Endothelial cell of umbilical vein (primary cell): ENCODE measurements around the gene GRAMD2B.
A peak's percentile ranks its signal among the peaks of the same experiment; 100 is the strongest.

Experiments
- CTCF ChIP-seq, 2 donors: IDR thresholded peaks; 1 replicate in 1 of 2; 2 replicates in 1 of 2; pipeline ENCODE4 v1.5.1; 2011; ENCODE audit warnings: low read length in 2 of 2, mild to moderate bottlenecking in 2 of 2, moderate library complexity in 2 of 2, control low read depth in 1 of 2, inconsistent platforms in 1 of 2, low read depth in 1 of 2; ENCODE audit not compliant: insufficient read depth in 1 of 2; ENCODE audit errors: extremely low read depth in 1 of 2
- EZH2 ChIP-seq: IDR thresholded peaks from 2 replicates; pipeline ENCODE4 v1.6.1; 2012; ENCODE audit warnings: borderline replicate concordance, low read depth, mild to moderate bottlenecking, moderate library complexity, low read length, inconsistent platforms; ENCODE audit not compliant: severe bottlenecking
- FOS ChIP-seq: IDR thresholded peaks from 2 replicates; pipeline ENCODE4 v1.6.1; 2011; ENCODE audit warnings: mild to moderate bottlenecking, low read length, moderate library complexity, borderline replicate concordance; ENCODE audit not compliant: insufficient read depth
- JUN ChIP-seq: IDR thresholded peaks from 2 replicates; pipeline ENCODE4 v1.6.1; 2011; ENCODE audit warnings: borderline replicate concordance, low read depth; ENCODE audit not compliant: insufficient read length, insufficient read depth
- POLR2AphosphoS5 ChIP-seq: IDR thresholded peaks from 2 replicates; pipeline ENCODE4 v1.6.1; 2012; ENCODE audit warnings: low read depth, mild to moderate bottlenecking, control low read depth, low read length, moderate library complexity; ENCODE audit not compliant: insufficient read depth

GRCh38 chr5:126503602-126504104 lies 80.4 kb downstream of the GRAMD2B start:
- no peak for TF ChIP-seq CTCF (IDR thresholded peaks at IDR 0.05; ENCODE audit: extremely low read depth in 1 of 2, insufficient read depth in 1 of 2, low read depth in 1 of 2, low read length in 2 of 2)
- TF ChIP-seq FOS = peak; percentile 38
- no peak for TF ChIP-seq JUN
- no peak for TF ChIP-seq EZH2
- peak; percentile 63 for TF ChIP-seq POLR2AphosphoS5
